IgD-negative memory B cell (primary cell): Measurements from ENCODE around the gene CFAP99. TPM values are rescaled to one million over a fixed set of nuclear protein-coding genes. Genes with fewer than 3 reads are reported as not detected.
"Not testable (repeated sequence)": the region's sequence is repeated elsewhere in the genome, so short reads cannot be mapped to it uniquely, and the experiment has no call there.

Source experiments
- H3K27ac Mint-ChIP-seq, 3 donors: one replicate each; pipeline ENCODE4 v1.8.0; 2020 to 2022; ENCODE audit warnings: mild to moderate bottlenecking in 3 of 3, mixed read lengths in 3 of 3, moderate library complexity in 1 of 3
- H3K27me3 Mint-ChIP-seq: one replicate; pipeline ENCODE4 v1.8.0; 2021; ENCODE audit warnings: mixed read lengths
- H3K36me3 Mint-ChIP-seq: one replicate; pipeline ENCODE4 v1.8.0; 2020; ENCODE audit warnings: mild to moderate bottlenecking, mixed read lengths
- H3K4me1 Mint-ChIP-seq, 3 donors: one replicate each; pipeline ENCODE4 v1.8.0; 2020 to 2022; ENCODE audit warnings: mixed read lengths in 3 of 3, mild to moderate bottlenecking in 1 of 3
- H3K4me3 Mint-ChIP-seq, 4 donors: one replicate each; pipeline ENCODE4 v1.8.0; 2020 to 2022; ENCODE audit warnings: mild to moderate bottlenecking in 4 of 4, mixed read lengths in 4 of 4, moderate library complexity in 3 of 4
- H3K9me3 Mint-ChIP-seq, 3 donors: one replicate each; pipeline ENCODE4 v1.8.0; 2020 to 2021; ENCODE audit warnings: mixed read lengths in 3 of 3, mild to moderate bottlenecking in 1 of 3
- polyA plus RNA-seq: library from polyadenylated mRNA; unstranded; fragments of 300-500 nt; fragmentation: Illumina TruSeq; gene quantifications from one replicate; pipeline ENCODE4 v1.2.3, GENCODE V29; 2021

The CFAP99 gene
- polyA plus RNA-seq, 1 donor from 2014 or later = not detected

- not testable (repeated sequence) for H3K36me3 Mint-ChIP-seq, H3K27me3 Mint-ChIP-seq, H3K9me3 Mint-ChIP-seq
- Mint-ChIP-seq H3K27ac (peak overlapping the region in 1 of 3 donors; percentile 56), H3K4me1 (peaks cover 16 to 23% (median 17%) of the 10 kb centered on the region in 3 donors), H3K4me3 (peak overlapping the region in 3 of 4 donors; percentile 45 to 76 (median 55))
Observed at GRCh38 chr4:2465544-2465943, 46.8 kb downstream of the CFAP99 start.

GRCh38 chr4:2468456-2469191, 49.9 kb downstream of the CFAP99 start, which contains the start of gene RNF4:
TSS of gene RNF4 (plus strand) at chr4:2469106. CDS start at chr4:2490494, 21,388 bp downstream.
- H3K27me3 Mint-ChIP-seq = no peaks in the 10 kb centered on the region
- no peaks in the 10 kb centered on the region for H3K9me3 Mint-ChIP-seq
- H3K4me1 Mint-ChIP-seq = peaks cover 25 to 33% (median 29%) of the 10 kb centered on the region in 3 donors
- H3K36me3 Mint-ChIP-seq = no peaks in the 10 kb centered on the region
- peak within 1 kb of the TSS; percentile 97 to 100 (median 99) for H3K27ac Mint-ChIP-seq
- H3K4me3 Mint-ChIP-seq = peak within 1 kb of the TSS; percentile 97 to 98 (median 98)

GRCh38 chr4:2469192-2469984, 50.6 kb downstream of the CFAP99 start:
- Mint-ChIP-seq H3K27me3 (no peaks in the 10 kb centered on the region), H3K36me3 (no peaks in the 10 kb centered on the region), H3K4me1 (peaks cover 25 to 33% (median 29%) of the 10 kb centered on the region in 3 donors), H3K27ac (peak overlapping the region; percentile 97 to 100 (median 99)), H3K4me3 (peak overlapping the region; percentile 97 to 98 (median 98)), H3K9me3 (no peaks in the 10 kb centered on the region)

- H3K36me3 Mint-ChIP-seq = no peaks in the 10 kb centered on the region
- H3K27ac Mint-ChIP-seq = peak overlapping the region; percentile 97 to 100 (median 99)
- H3K4me1 Mint-ChIP-seq = peaks cover 29 to 35% (median 33%) of the 10 kb centered on the region in 3 donors
- no peaks in the 10 kb centered on the region for H3K9me3 Mint-ChIP-seq
- H3K4me3 Mint-ChIP-seq = peak overlapping the region; percentile 70 to 98 (median 98)
- H3K27me3 Mint-ChIP-seq = no peaks in the 10 kb centered on the region
Observed at GRCh38 chr4:2470791-2471190, 52.0 kb downstream of the CFAP99 start.

GRCh38 chr4:2472187-2472586, 53.4 kb downstream of the CFAP99 start:
- peaks cover 34 to 43% (median 41%) of the 10 kb centered on the region in 3 donors for H3K4me1 Mint-ChIP-seq
- H3K27ac Mint-ChIP-seq = peak overlapping the region in 2 of 3 donors; percentile 73 to 100
- H3K4me3 Mint-ChIP-seq = peak overlapping the region in 1 of 4 donors; percentile 56

GRCh38 chr4:2478229-2478628, 59.5 kb downstream of the CFAP99 start:
- no peaks in the 10 kb centered on the region for H3K9me3 Mint-ChIP-seq
- no peaks in the 10 kb centered on the region for H3K27me3 Mint-ChIP-seq
- peak overlapping the region in 3 of 4 donors; percentile 6 to 67 (median 46) for H3K4me3 Mint-ChIP-seq
- H3K4me1 Mint-ChIP-seq = peaks cover 47 to 64% (median 64%) of the 10 kb centered on the region in 3 donors
- H3K36me3 Mint-ChIP-seq = peaks cover 2% of the 10 kb centered on the region
- H3K27ac Mint-ChIP-seq = peak overlapping the region in 2 of 3 donors; percentile 17 to 83

More at GRCh38 chr4:2472187-2472586, 53.4 kb downstream of the CFAP99 start:
- Mint-ChIP-seq H3K36me3 (no peaks in the 10 kb centered on the region), H3K9me3 (no peaks in the 10 kb centered on the region), H3K27me3 (no peaks in the 10 kb centered on the region)

- Mint-ChIP-seq H3K36me3 (peaks cover 2% of the 10 kb centered on the region), H3K4me3 (peak overlapping the region in 2 of 4 donors; percentile 15 to 75), H3K9me3 (no peaks in the 10 kb centered on the region), H3K27me3 (no peaks in the 10 kb centered on the region), H3K27ac (peak overlapping the region in 2 of 3 donors; percentile 47 to 87), H3K4me1 (peaks cover 61 to 78% (median 77%) of the 10 kb centered on the region in 3 donors)
Observed at GRCh38 chr4:2480649-2481048, 61.9 kb downstream of the CFAP99 start.

GRCh38 chr4:2482192-2482591, 63.4 kb downstream of the CFAP99 start:
- Mint-ChIP-seq H3K36me3 (peaks cover 2% of the 10 kb centered on the region), H3K27ac (peak overlapping the region; percentile 23 to 92 (median 82)), H3K27me3 (no peaks in the 10 kb centered on the region), H3K4me1 (peaks cover 66 to 82% (median 78%) of the 10 kb centered on the region in 3 donors), H3K4me3 (peak overlapping the region; percentile 12 to 89 (median 80)), H3K9me3 (no peaks in the 10 kb centered on the region)

- H3K27ac Mint-ChIP-seq = peak overlapping the region; percentile 82 to 92 (median 87)
- no peaks in the 10 kb centered on the region for H3K27me3 Mint-ChIP-seq
- no peaks in the 10 kb centered on the region for H3K36me3 Mint-ChIP-seq
- no peaks in the 10 kb centered on the region for H3K9me3 Mint-ChIP-seq
- peaks cover 66 to 82% (median 75%) of the 10 kb centered on the region in 3 donors for H3K4me1 Mint-ChIP-seq
- peak overlapping the region; percentile 60 to 89 (median 80) for H3K4me3 Mint-ChIP-seq
Observed at GRCh38 chr4:2482693-2483092, 63.9 kb downstream of the CFAP99 start.

GRCh38 chr4:2483237-2483636, 64.5 kb downstream of the CFAP99 start:
- H3K4me3 Mint-ChIP-seq = peak overlapping the region in 3 of 4 donors; percentile 73 to 89 (median 86)
- no peaks in the 10 kb centered on the region for H3K9me3 Mint-ChIP-seq
- H3K27me3 Mint-ChIP-seq = no peaks in the 10 kb centered on the region
- peak overlapping the region; percentile 82 to 92 (median 87) for H3K27ac Mint-ChIP-seq
- peaks cover 64 to 81% (median 75%) of the 10 kb centered on the region in 3 donors for H3K4me1 Mint-ChIP-seq
- H3K36me3 Mint-ChIP-seq = no peaks in the 10 kb centered on the region

- H3K4me3 Mint-ChIP-seq = peak overlapping the region in 3 of 4 donors; percentile 64 to 91 (median 85)
- H3K27ac Mint-ChIP-seq = peak overlapping the region; percentile 88 to 93 (median 89)
- peaks cover 55 to 75% (median 75%) of the 10 kb centered on the region in 3 donors for H3K4me1 Mint-ChIP-seq
- no peaks in the 10 kb centered on the region for H3K36me3 Mint-ChIP-seq
- H3K9me3 Mint-ChIP-seq = no peaks in the 10 kb centered on the region
- no peaks in the 10 kb centered on the region for H3K27me3 Mint-ChIP-seq
Observed at GRCh38 chr4:2484185-2484584, 65.4 kb downstream of the CFAP99 start.

- Mint-ChIP-seq H3K27me3 (no peaks in the 10 kb centered on the region), H3K36me3 (no peaks in the 10 kb centered on the region), H3K27ac (peak overlapping the region; percentile 88 to 93 (median 92)), H3K4me1 (peaks cover 48 to 72% (median 71%) of the 10 kb centered on the region in 3 donors), H3K9me3 (no peaks in the 10 kb centered on the region), H3K4me3 (peak overlapping the region; percentile 64 to 87 (median 76))
Observed at GRCh38 chr4:2484993-2485392, 66.2 kb downstream of the CFAP99 start.

- Mint-ChIP-seq H3K27ac (peak overlapping the region; percentile 88 to 93 (median 92)), H3K36me3 (peaks cover 2% of the 10 kb centered on the region), H3K4me3 (peak overlapping the region; percentile 64 to 87 (median 74)), H3K4me1 (peaks cover 49 to 69% (median 67%) of the 10 kb centered on the region in 3 donors), H3K9me3 (no peaks in the 10 kb centered on the region), H3K27me3 (no peaks in the 10 kb centered on the region)
Observed at GRCh38 chr4:2485956-2486355, 67.2 kb downstream of the CFAP99 start.

GRCh38 chr4:2486981-2487380, 68.2 kb downstream of the CFAP99 start:
- Mint-ChIP-seq H3K9me3 (no peaks in the 10 kb centered on the region), H3K27me3 (no peaks in the 10 kb centered on the region), H3K27ac (peak overlapping the region; percentile 88 to 93 (median 92)), H3K4me3 (peak overlapping the region; percentile 34 to 87 (median 74)), H3K4me1 (peaks cover 49 to 59% (median 57%) of the 10 kb centered on the region in 3 donors), H3K36me3 (peaks cover 2% of the 10 kb centered on the region)
